Measurements from ENCODE around the gene HAPSTR1.
"Not testable (repeated sequence)": the region's sequence is repeated elsewhere in the genome, so short reads cannot be mapped to it uniquely, and the experiment has no call there.

HAPSTR1 gene

GRCh38 chr16:9070254-9070653 is 21.2 kb upstream of the HAPSTR1 start:
- no peak for DNase-seq (ENCODE audit: low read depth in 2 of 3, low spot score in 1 of 3)

GRCh38 chr16:9071377-9071776 is 20.1 kb upstream of the HAPSTR1 start:
- DNase-seq (ENCODE audit: low read depth in 2 of 3, low spot score in 1 of 3): no peak

- peak in 1 of 3 donors; percentile 41 for DNase-seq (ENCODE audit: low read depth in 2 of 3, low spot score in 1 of 3)
These were observed 18.6 kb upstream of the HAPSTR1 start for GRCh38 chr16:9072806-9073341.

DNA sequence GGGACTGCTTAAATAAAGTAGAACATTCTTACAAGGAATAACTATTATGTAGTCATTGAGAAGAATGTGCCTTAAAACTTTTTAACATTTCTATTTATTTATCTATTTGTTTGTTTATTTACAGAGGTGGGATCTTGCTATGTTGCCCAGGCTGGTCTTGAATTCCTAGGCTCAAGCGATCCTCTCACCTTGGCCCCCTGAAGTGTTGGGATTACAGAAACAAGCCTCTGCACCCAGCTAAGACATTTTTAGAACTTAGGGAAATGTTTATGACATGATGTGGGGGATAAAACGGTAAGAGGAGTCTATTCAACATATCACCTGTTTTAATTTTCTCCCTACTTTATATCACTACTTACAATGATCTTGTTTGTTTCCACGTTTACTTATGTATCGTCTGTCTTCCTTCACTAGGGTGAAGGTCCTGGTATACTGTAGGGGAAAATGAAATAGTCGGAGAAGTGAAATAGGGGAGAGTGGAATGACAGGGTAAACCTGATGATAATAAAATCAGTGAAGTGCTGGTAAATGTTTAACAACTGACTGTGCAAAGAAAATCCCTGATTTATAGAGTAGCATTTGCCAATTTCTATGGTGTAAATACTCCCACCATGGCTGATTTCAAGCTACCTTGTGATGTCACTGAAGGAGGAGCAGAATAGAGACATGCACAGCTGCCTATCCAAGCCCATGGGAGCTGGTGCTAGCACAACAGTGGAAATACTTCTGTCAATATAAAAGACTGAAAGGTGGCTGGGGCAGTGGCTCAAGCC is 16.0 kb upstream of the HAPSTR1 start:
- DNase-seq (ENCODE audit: low read depth in 2 of 3, low spot score in 1 of 3): no peak

GRCh38 chr16:9077091-9077809 is 14.2 kb upstream of the HAPSTR1 start:
- peak in 1 of 3 donors; percentile 35 for DNase-seq (ENCODE audit: low read depth in 2 of 3, low spot score in 1 of 3)

DNA sequence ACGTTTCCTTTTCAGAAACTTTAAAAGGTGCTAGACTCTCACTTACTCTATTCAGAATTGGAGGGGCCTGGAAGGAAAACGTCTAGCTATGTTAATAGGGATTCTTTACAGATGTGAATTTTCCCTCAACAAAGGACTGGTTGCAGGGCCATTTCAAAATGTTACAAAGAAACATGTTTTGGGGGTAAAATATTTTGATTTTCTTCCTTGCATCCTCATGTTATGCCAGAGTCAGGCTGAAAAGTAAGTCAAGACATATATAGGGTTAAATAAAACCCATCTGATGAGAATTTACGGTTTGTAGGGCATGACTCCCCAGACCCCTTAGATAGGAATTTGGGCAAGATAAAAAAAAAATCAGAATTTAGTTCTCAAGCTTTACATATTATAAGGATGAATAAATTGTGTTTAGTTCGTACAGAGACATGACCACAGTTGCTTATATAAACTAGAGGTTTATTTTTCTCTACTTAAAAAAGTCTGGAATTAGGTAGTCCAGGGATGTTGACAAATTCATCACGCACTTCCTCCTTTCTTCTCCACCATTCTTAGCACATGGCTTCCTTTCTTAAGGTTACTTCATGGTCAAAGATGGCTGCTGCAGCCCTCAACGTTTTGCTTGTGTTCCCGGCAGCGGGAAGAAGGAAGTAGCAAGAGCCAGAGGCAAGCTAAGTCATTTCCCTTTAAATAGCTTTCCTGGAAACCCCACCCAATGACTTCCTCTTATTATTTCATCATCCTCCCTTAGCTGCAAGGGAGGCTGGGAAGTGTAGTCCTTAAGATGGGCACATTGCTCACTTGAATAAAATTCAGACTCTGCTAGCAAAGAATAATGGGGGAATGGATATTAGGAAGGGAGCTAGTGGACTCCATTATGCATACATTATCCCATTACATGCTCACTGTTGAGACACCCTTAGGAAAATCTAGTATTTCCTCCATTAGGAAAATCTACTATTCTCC is 12.7 kb upstream of the HAPSTR1 start:
- DNase-seq (ENCODE audit: low read depth in 2 of 3, low spot score in 1 of 3): peak in 2 of 3 donors; percentile 31 to 73

- no peak for DNase-seq (ENCODE audit: low read depth in 2 of 3, low spot score in 1 of 3)
These were observed 12.0 kb upstream of the HAPSTR1 start for GRCh38 chr16:9079430-9079812.

GRCh38 chr16:9081158-9081557 is 10.3 kb upstream of the HAPSTR1 start:
- no peak for DNase-seq (ENCODE audit: low read depth in 2 of 3, low spot score in 1 of 3)

GRCh38 chr16:9081843-9082242 is 9.6 kb upstream of the HAPSTR1 start:
- no peak for DNase-seq (ENCODE audit: low read depth in 2 of 3, low spot score in 1 of 3)

DNA sequence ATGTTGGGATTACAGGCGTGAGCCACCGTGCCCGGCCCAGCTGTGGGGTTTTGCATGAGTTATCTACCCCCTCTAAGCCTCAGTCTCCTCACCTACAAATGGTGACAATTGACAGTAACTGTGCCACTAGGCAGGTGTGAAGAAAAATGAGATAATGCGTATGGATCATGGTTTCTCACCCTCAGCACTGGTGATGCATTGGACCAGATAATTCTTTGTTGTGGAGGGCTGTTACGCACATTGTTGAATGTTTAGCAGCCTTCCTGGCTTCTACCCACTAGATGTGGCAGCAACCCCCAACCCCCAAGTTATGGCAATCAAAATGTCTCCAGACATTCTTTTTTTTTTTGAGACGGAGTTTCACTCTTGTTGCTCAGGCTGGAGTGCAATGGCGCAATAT is 9.0 kb upstream of the HAPSTR1 start:
- no peak for DNase-seq (ENCODE audit: low read depth in 2 of 3, low spot score in 1 of 3)

DNA sequence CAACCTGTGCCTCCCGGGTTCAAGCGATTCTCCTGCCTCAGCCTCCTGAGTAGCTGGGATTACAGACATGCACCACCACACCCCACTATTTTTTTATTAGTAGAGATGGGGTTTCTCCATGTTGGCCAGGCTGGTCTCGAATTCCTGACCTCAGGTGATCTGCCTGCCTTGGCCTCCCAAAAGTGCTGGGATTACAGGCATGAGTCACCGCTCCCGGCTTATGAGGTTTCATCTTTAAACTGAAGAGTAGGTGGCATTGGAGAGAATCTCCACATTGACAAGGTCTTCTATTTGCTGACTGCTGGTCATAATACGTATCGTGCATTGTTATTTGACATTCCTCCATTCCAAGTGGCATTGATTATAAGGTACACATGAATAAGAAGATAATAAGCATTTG is 3.7 kb upstream of the HAPSTR1 start:
- DNase-seq (ENCODE audit: low read depth in 2 of 3, low spot score in 1 of 3): not testable (repeated sequence)

DNA sequence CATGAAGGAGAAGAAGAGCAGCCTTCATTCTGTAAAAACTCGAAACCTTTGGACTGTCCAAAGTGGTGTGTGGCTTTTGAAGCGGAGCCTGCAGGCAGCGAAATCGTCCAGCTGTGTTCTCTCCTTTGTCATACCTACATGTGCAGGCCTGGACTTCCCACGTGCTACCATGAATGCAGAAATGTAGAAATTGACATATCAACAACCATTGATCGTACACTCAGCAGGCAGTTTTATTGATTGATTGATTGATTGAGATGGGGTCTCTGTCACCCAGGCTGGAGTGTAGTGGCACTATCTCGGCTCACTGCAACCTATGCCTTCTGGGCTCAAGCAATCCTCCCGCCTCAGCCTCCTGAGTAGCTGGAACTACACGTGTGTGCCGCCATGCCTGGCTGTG is 2.6 kb upstream of the HAPSTR1 start:
- DNase-seq (ENCODE audit: low read depth in 2 of 3, low spot score in 1 of 3): no peak

GRCh38 chr16:9089660-9090059 is 1.8 kb upstream of the HAPSTR1 start:
- no peak for DNase-seq (ENCODE audit: low read depth in 2 of 3, low spot score in 1 of 3)

DNA sequence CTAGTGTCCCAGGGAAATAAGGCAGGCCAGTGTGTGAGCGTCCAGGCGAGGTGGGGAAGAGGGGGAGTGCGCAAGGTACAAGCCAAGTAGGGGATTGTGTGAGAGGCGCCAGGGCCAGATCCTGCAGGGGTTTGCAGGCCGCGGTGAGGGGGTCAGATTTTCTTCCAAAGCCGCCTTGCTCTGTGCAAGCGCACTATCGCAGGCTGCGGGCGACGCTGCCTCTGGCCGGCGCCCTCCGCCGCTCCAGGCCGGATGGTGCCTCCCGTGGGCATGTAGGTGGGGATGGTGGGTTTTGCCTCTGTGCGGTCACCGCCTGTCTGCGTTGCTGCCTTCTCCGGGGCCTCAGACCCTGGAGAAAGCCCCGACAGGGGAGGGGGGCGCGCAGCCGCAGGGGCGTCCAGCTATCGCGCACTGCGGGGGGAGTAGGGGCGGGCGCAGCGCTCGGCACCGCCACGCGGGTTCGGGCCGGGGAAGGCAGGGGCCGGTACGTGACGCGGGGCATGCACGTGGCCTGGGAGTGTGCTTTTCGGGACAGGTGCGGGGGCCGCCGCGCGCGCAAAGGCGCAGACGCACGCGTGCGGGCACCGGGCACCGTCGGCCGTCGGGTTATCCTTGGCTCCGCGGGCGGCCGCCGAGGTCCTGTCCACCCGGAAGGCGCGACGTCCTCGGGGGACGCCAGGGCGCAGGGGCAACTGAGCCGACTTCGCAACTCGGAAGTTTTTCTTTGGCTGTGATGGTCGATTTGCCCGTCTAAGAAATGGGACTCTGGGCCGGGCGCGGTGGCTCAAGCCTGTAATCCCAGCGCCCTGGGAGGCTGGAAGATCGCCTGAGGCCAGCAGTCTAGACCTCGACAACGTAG is 1.1 kb upstream of the HAPSTR1 start:
- DNase-seq (ENCODE audit: low read depth in 2 of 3, low spot score in 1 of 3): peak in 2 of 3 donors; percentile 39 to 43

GRCh38 chr16:9091867-9092281 is 430 bp downstream of the HAPSTR1 start:
- peak in 2 of 3 donors; percentile 19 to 35 for DNase-seq (ENCODE audit: low read depth in 2 of 3, low spot score in 1 of 3)

GRCh38 chr16:9092282-9092977 is 986 bp downstream of the HAPSTR1 start:
- peak in 1 of 3 donors; percentile 15 for DNase-seq (ENCODE audit: low read depth in 2 of 3, low spot score in 1 of 3)

GRCh38 chr16:9092978-9093344 is 1.5 kb downstream of the HAPSTR1 start:
- DNase-seq (ENCODE audit: low read depth in 2 of 3, low spot score in 1 of 3): peak in 1 of 3 donors; percentile 13

DNA sequence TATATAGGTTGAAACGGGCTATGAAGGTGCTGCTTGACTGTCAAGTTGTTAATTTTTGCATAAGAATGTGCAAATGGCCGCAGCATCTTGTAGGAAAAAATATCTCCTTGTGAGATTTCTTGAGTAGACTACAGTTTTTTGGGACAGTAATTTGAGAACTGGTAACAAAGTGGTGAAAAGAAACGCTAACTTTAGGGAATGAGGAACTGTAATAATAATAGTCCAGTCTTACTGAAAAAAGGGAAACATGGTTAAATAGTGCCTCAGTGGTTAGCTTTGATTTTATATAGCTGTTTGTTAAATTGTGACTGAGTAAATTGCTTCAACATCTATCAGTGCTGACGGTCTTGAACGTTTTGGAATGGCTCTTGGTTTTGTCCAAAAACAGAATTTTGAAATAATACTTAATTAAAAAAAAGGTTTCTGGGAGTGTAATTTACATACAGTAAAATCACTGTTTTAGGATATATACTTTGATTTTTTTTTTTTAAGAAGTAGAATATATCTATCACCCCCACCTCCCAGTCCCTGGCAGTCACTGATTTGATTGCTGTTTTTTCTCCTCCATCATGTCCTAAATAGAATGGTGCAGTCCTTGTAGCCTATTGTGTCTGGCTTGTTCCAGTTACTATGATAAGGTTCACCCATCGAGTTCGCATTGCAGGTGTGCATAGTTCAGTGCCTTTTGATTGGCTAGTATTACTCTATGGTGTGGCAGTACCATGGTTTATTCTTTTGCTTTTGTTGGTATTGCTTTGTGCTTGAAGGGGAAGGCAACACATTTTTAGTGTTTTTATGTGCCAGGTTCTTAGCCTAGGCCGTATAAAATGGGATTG is 2.8 kb downstream of the HAPSTR1 start:
- DNase-seq (ENCODE audit: low read depth in 2 of 3, low spot score in 1 of 3): no peak

DNA sequence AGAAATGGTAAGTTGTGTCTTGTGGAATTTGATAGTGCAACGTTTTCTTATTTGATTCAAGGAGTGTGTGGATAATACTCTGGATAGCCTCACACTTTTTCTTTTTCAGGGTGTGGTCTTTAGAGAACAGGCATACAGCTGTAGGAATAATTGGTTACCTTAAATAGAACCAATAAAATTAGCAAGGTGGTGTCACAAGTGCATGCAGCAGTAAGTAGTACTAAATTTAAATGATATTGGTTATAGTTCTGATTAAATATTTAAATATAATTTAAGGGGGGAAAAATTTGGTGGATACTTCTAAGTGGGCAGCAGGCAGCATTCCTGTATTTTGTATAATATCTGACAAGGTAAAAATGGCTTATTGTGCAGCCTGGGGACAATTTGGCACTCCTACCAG is 3.7 kb downstream of the HAPSTR1 start:
- DNase-seq (ENCODE audit: low read depth in 2 of 3, low spot score in 1 of 3): no peak

Measured in stimulated activated CD4-positive, alpha-beta T cell treated with anti-CD3 and anti-CD28 coated beads, Interleukin-12 subunit alpha, Interleukin-12 subunit beta, amount 100 ng/mL, for 48 hours (primary cell).